ENCODE data around the gene FLAD1.

The FLAD1 gene

GRCh38 chr1:155040358-155041093, 57.4 kb downstream of the FLAD1 start:
- DNase-seq = no peak

All from stimulated activated naive CD4-positive, alpha-beta T cell (primary cell).